Measurements from ENCODE around the gene CAPN9.

GRCh38 chr1:230843503-230844309, 96.5 kb downstream of the CAPN9 start:
- TF ChIP-seq CTCF (optimal IDR thresholded peaks at IDR 0.05 in 1 of 3, IDR thresholded peaks at IDR 0.05 in 1 of 3, conservative IDR thresholded peaks at IDR 0.05 in 1 of 3; ENCODE audit: extremely low read depth in 1 of 3, insufficient read depth in 2 of 3, low read length in 3 of 3) (no peak), EZH2 (IDR thresholded peaks at IDR 0.05; ENCODE audit: low read length) (no peak)
